PFSK-1 (cell line): ENCODE data around the gene SMC4. TPM values are rescaled to one million over a fixed set of nuclear protein-coding genes. Genes with fewer than 3 reads are reported as not detected.

ENCODE experiments used
- FOXP2 ChIP-seq: optimal IDR thresholded peaks from 2 replicates; pipeline ENCODE3; 2011; ENCODE audit warnings: borderline replicate concordance, control low read depth, inconsistent platforms; ENCODE audit not compliant: insufficient read depth; ENCODE audit errors: extremely low read length, extremely low read depth
- POLR2AphosphoS5 ChIP-seq: IDR thresholded peaks from 2 replicates; pipeline ENCODE4 v1.6.1; 2012; ENCODE audit warnings: low read depth, mild to moderate bottlenecking, control low read depth, low read length, moderate library complexity
- REST ChIP-seq, 2 experiments: IDR thresholded peaks; 2 replicates each; pipeline versions ENCODE4 v1.6.1 to v1.8.0; 2011 to 2012; ENCODE audit warnings: low read depth in 2 of 2, low read length in 2 of 2, control low read depth in 1 of 2, inconsistent platforms in 1 of 2, mild to moderate bottlenecking in 1 of 2, moderate library complexity in 1 of 2; ENCODE audit not compliant: insufficient read depth in 1 of 2
- SIN3A ChIP-seq: IDR thresholded peaks from 2 replicates; pipeline ENCODE4 v1.6.1; 2012; ENCODE audit warnings: mild to moderate bottlenecking, low read length, moderate library complexity, borderline replicate concordance; ENCODE audit not compliant: insufficient read depth
- TAF1 ChIP-seq: IDR thresholded peaks from 2 replicates; pipeline ENCODE4 v1.6.1; 2012; ENCODE audit warnings: low read length, control low read depth, borderline replicate concordance; ENCODE audit not compliant: insufficient read depth
- polyA plus RNA-seq: library from polyadenylated mRNA; unstranded; fragments of >200 nt; gene quantifications from one replicate; pipeline ENCODE4 v1.2.1, GENCODE V29; 2012; ENCODE audit warnings: low read depth, missing spikeins; ENCODE audit not compliant: insufficient read length

Gene SMC4
- polyA plus RNA-seq: 26.0 TPM

- TF ChIP-seq TAF1 (peak; percentile 71; the same call in 1 of the 2 replicates), SIN3A (peak; percentile 80; the same call in 1 of the 2 replicates), FOXP2 (no peak), POLR2AphosphoS5 (peak; percentile 92), REST (IDR thresholded peaks at IDR 0.05; ENCODE audit: insufficient read depth in 1 of 2, low read depth in 2 of 2, low read length in 2 of 2) (peak in 1 of 2 experiments; percentile 48; a peak in 1 of 4 replicates)
These were observed at the start of gene SMC4, which contains the start of gene IFT80 for GRCh38 chr3:160399125-160400029. Gene SMC4, plus strand, starts transcription at chr3:160399650. Its CDS starts 1,177 bp downstream, at chr3:160400827. Gene IFT80, minus strand, starts transcription at chr3:160399225. Its CDS starts 14,625 bp downstream, at chr3:160384600.

- TF ChIP-seq REST (IDR thresholded peaks at IDR 0.05; ENCODE audit: insufficient read depth in 1 of 2, low read depth in 2 of 2, low read length in 2 of 2) (no peak), TAF1 (no peak), POLR2AphosphoS5 (no peak), FOXP2 (no peak), SIN3A (no peak)
These were observed 43.6 kb upstream of the SMC4 start for GRCh38 chr3:160355826-160356225.

GRCh38 chr3:160365869-160366522 is 33.5 kb upstream of the SMC4 start:
- no peak for TF ChIP-seq SIN3A
- TF ChIP-seq FOXP2: no peak

GRCh38 chr3:160368804-160369203 is 30.6 kb upstream of the SMC4 start:
- no peak for TF ChIP-seq POLR2AphosphoS5
- no peak for TF ChIP-seq SIN3A
- TF ChIP-seq REST (IDR thresholded peaks at IDR 0.05; ENCODE audit: insufficient read depth in 1 of 2, low read depth in 2 of 2, low read length in 2 of 2): no peak
- TF ChIP-seq FOXP2: no peak
- no peak for TF ChIP-seq TAF1

- TF ChIP-seq SIN3A (no peak), POLR2AphosphoS5 (no peak), FOXP2 (no peak), REST (IDR thresholded peaks at IDR 0.05; ENCODE audit: insufficient read depth in 1 of 2, low read depth in 2 of 2, low read length in 2 of 2) (no peak), TAF1 (no peak)
These were observed 29.7 kb upstream of the SMC4 start for GRCh38 chr3:160369784-160370183.
